WERI-Rb-1 (cell line): Measurements from ENCODE around the gene ADNP2.

Experiments
- DNase-seq: peaks from one replicate; pipeline ENCODE4 v3.0.0-alpha.2; 2020
- H3K27ac ChIP-seq: fragments of 250-450 bp; sonication (Bioruptor Pico); 2 replicates; pipeline ENCODE4 v1.5.1; 2020; ENCODE audit warnings: mild to moderate bottlenecking, moderate library complexity
- H3K27me3 ChIP-seq: fragments of 250-450 bp; sonication (Bioruptor Pico); 2 replicates; pipeline ENCODE4 v1.5.1; 2021; ENCODE audit warnings: mild to moderate bottlenecking, low read depth, moderate library complexity; ENCODE audit not compliant: insufficient read depth, severe bottlenecking
- H3K36me3 ChIP-seq: fragments of 250-450 bp; sonication (Bioruptor Pico); 2 replicates; pipeline ENCODE4 v1.5.1; 2020; ENCODE audit warnings: mild to moderate bottlenecking, moderate library complexity
- H3K4me3 ChIP-seq: 2 replicates; pipeline ENCODE4 v1.5.1; 2011; ENCODE audit warnings: low read depth, mild to moderate bottlenecking, control low read depth, low read length
- H3K9me3 ChIP-seq: fragments of 250-450 bp; sonication (Bioruptor Pico); 2 replicates; pipeline ENCODE4 v1.5.1; 2021; ENCODE audit warnings: mild to moderate bottlenecking, moderate library complexity; ENCODE audit not compliant: severe bottlenecking
- CTCF ChIP-seq: IDR thresholded peaks from 2 replicates; pipeline ENCODE4 v1.5.1; 2011; ENCODE audit warnings: low read depth, mild to moderate bottlenecking, control low read depth, inconsistent platforms, low read length

ADNP2 gene

DNA sequence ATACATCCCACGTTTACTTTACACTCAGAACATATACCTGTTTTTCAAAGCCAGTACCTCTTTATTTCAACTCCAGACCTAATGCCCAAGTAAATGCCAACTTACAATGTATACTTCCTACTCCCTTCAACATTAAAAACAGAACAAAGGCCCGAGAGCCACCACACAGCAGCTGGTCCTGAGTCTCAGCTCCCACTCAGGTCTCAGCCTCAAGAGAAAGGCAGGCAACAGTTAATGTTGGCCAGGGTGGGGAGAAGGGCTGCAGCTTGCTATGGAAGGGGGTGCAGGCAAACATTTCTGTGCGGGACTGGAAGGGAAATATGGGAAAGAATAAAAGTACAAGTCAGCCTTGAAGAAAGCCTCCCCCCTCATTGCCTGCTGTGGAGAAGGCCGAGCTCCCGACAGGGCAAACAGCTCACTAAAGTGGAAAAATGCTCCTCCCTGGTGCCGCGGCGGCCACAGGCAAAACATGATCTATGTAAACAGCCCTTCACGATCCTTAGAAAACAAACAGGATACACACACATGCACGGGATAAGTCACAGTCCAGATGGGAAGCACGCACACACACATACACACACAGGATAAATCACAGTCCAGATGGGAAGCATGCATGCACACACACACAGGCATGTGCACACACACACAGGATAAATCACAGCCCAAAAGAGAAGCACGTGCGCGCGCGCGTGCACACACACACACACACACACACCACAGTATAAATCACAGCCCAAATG is 67.4 kb downstream of the ADNP2 start:
- no peaks in the 10 kb centered on the region for H3K9me3 ChIP-seq
- DNase-seq = no peak
- H3K4me3 ChIP-seq = no peak overlapping the region
- no peaks in the 10 kb centered on the region for H3K36me3 ChIP-seq
- no peaks in the 10 kb centered on the region for H3K27me3 ChIP-seq
- no peak for TF ChIP-seq CTCF
- H3K27ac ChIP-seq = no peak overlapping the region

- Histone ChIP-seq H3K36me3 (no peaks in the 10 kb centered on the region), H3K4me3 (no peak overlapping the region), H3K27ac (no peak overlapping the region), H3K9me3 (no peaks in the 10 kb centered on the region), H3K27me3 (no peaks in the 10 kb centered on the region)
- no peak for DNase-seq
- TF ChIP-seq CTCF = no peak
Observed at GRCh38 chr18:80177128-80177527, 68.1 kb downstream of the ADNP2 start.

GRCh38 chr18:80178935-80179818 is 70.1 kb downstream of the ADNP2 start:
- Histone ChIP-seq H3K9me3 (no peaks in the 10 kb centered on the region), H3K36me3 (no peaks in the 10 kb centered on the region), H3K4me3 (no peak overlapping the region), H3K27ac (no peak overlapping the region), H3K27me3 (no peaks in the 10 kb centered on the region)
- DNase-seq = no peak
- TF ChIP-seq CTCF = no peak

GRCh38 chr18:80179857-80180558 is 70.9 kb downstream of the ADNP2 start:
- Histone ChIP-seq H3K9me3 (no peaks in the 10 kb centered on the region), H3K27ac (no peak overlapping the region), H3K36me3 (no peaks in the 10 kb centered on the region), H3K4me3 (no peak overlapping the region), H3K27me3 (no peaks in the 10 kb centered on the region)
- no peak for DNase-seq
- TF ChIP-seq CTCF = no peak

DNA sequence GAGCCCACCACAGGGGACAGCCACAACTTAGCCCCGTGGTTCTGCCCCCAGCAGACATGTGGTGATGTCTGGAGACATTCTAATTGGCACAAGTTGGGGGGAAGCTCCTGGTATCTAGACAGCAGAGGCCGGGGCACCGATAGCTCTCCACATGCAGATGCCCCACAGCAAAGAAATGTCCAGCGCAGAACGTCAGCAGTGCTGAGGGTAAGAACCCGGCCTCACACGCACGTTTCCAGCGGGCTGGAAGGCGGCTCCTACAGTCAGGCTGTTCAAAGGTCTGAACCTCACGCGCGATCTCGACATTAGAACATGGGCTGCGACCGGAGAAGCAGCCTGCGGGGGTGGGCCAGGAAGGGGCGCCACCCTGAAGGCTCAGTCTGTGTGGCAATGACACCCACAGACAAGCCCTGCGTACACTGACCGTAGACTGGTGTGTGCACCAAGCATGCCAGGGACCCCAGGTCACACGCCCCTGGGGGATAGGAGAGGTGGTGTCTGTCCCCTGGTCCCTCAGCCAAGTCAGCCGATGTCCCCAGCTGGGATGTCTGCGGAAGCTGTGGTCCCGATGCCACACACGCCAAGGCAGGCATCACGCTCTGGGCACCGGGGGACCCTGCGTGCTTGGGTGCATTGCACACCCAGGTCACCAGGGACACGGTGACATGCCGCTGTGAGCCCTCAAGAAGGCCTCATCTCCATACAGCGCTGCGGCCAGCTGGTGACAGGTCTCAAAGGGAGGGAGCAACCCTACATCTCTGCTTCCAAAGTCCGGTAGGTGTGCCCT is 71.9 kb downstream of the ADNP2 start:
- DNase-seq = no peak
- H3K9me3 ChIP-seq = no peaks in the 10 kb centered on the region
- H3K27ac ChIP-seq = no peak overlapping the region
- no peaks in the 10 kb centered on the region for H3K27me3 ChIP-seq
- no peak for TF ChIP-seq CTCF
- H3K4me3 ChIP-seq = no peak overlapping the region
- no peaks in the 10 kb centered on the region for H3K36me3 ChIP-seq
